ENCODE data around the gene MAPRE3. TPM values are rescaled to one million over a fixed set of nuclear protein-coding genes. Genes with fewer than 3 reads are reported as not detected.

MAPRE3 gene
- total and polyA plus RNA-seq, 2 donors (not counting 3 experiments of a cell fraction or from before 2014, with no cell fraction given): 4.4 to 6.1 TPM

DNA sequence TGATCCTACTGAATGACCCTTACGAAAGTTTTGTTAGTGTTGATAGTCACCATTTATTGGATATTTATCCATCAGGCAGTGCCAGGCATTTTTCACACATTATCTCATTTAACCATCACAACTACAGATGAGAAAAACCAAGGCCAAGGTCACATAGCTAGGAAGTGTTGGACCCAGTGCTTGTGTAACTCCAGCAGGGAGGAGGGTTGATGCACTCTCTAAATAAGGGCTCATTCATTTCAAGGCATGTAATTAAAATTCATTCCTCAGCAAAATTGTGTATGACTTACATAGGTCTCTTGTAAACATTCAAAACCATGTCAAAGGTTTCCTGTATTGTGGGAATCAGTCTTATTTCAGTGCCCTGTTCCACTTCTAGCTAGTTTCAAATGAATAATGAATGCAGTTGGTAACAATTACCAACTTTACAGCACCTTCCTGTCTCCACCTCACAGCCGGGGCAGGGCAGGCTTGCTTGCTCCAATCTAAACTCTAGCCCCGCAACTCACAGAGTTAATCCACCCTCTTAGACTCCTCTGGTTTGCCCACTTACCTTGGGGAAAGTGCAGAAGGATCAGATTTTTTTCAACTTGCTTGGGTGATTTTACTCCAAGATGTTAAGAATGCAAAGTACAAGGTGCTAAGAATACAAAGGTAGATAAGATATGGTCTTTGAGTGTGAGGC lies 5.8 kb upstream of the MAPRE3 start:
- Histone ChIP-seq H3K79me2 (ENCODE audit: control insufficient read depth, insufficient read depth, low read length) (no peaks in the 10 kb centered on the region), H3K4me1 (ENCODE audit: control insufficient read depth, extremely low read depth, insufficient read depth, low read length) (no peaks in the 10 kb centered on the region), H3K36me3 (ENCODE audit: control insufficient read depth in 2 of 2, extremely low read depth in 1 of 2, insufficient read depth in 2 of 2, low read length in 2 of 2) (no peaks in the 10 kb centered on the region), H3K4me2 (ENCODE audit: insufficient read depth, low read length) (no peak overlapping the region), H4K20me1 (replicated peaks; ENCODE audit: control insufficient read depth, extremely low read depth, insufficient read depth, low read length) (no peaks in the 10 kb centered on the region), H3K27ac (ENCODE audit: insufficient read depth, low read depth, low read length) (no peak overlapping the region), H3K4me3 (replicated peaks in 1 of 3; ENCODE audit: insufficient read depth in 1 of 3, low read depth in 1 of 3, low read length in 3 of 3) (no peak overlapping the region), H3K9me3 (replicated peaks; ENCODE audit: control insufficient read depth, insufficient read depth, low read length) (no peaks in the 10 kb centered on the region), H3K9me1 (replicated peaks; ENCODE audit: control insufficient read depth, extremely low read depth, insufficient read depth, low read length) (no peaks in the 10 kb centered on the region), H2AFZ (ENCODE audit: low read depth, low read length) (no peak overlapping the region), H3K9ac (replicated peaks; ENCODE audit: extremely low read depth, insufficient read depth, low read length) (no peak overlapping the region), H3K27me3 (ENCODE audit: control insufficient read depth in 2 of 2, insufficient read depth in 2 of 2, low read length in 2 of 2) (peaks cover 31 to 34% of the 10 kb centered on the region in 2 experiments)
- FAIRE-seq (no peak), DNase-seq (ENCODE audit: low read depth, low spot score) (no peak)
- ChIA-PET CTCF (interaction anchor here (0.8 to 6.3 kb wide), 6 partner anchors 30 to 227 kb away, joined by 3 to 355 read pairs (median 4); no protein-coding TSS in a partner anchor), POLR2A (no interaction called here)
- TF ChIP-seq JUN (IDR thresholded peaks at IDR 0.05; ENCODE audit: borderline replicate concordance, insufficient read depth, insufficient read length, low read depth) (no peak), POLR2AphosphoS5 (IDR thresholded peaks at IDR 0.05; ENCODE audit: insufficient read depth, low read depth, low read length) (no peak), MYC (IDR thresholded peaks at IDR 0.05; ENCODE audit: low read depth, low read length) (no peak), GATA2 (IDR thresholded peaks at IDR 0.05; ENCODE audit: insufficient read depth, insufficient read length, low read depth, low read length) (no peak)
- TF ChIP-seq, protein P1, sequence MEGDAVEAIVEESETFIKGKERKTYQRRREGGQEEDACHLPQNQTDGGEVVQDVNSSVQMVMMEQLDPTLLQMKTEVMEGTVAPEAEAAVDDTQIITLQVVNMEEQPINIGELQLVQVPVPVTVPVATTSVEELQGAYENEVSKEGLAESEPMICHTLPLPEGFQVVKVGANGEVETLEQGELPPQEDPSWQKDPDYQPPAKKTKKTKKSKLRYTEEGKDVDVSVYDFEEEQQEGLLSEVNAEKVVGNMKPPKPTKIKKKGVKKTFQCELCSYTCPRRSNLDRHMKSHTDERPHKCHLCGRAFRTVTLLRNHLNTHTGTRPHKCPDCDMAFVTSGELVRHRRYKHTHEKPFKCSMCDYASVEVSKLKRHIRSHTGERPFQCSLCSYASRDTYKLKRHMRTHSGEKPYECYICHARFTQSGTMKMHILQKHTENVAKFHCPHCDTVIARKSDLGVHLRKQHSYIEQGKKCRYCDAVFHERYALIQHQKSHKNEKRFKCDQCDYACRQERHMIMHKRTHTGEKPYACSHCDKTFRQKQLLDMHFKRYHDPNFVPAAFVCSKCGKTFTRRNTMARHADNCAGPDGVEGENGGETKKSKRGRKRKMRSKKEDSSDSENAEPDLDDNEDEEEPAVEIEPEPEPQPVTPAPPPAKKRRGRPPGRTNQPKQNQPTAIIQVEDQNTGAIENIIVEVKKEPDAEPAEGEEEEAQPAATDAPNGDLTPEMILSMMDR (IDR thresholded peaks at IDR 0.05; ENCODE audit: extremely low read depth in 1 of 2, insufficient read depth in 1 of 2, low read depth in 1 of 2, low read length in 2 of 2): no peak
- dilution Hi-C loops (cut with MboI; ENCODE audit: extremely low pct_ligation_motif_present, low sequenced_read_pairs) (no loop called here), intact Hi-C loops (cut with micrococcal nuclease) (loop anchor here (10.0 kb wide), 1 partner anchor 320 kb away; the partner anchor contains the start of gene TRIM54)
- no TSS peak for BruUV-seq (replicated peaks)

Measured in endothelial cell of umbilical vein (primary cell).